PC-3 (cell line): ENCODE measurements around the gene COL8A1.

Source experiments
- CTCF ChIP-seq: fragments of 300-600 bp; sonication (generic); conservative IDR thresholded peaks from 2 replicates; pipeline ENCODE4 v1.5.1; 2017; ENCODE audit warnings: antibody characterized with exemption, low read depth, mild to moderate bottlenecking, low read length
- EZH2 ChIP-seq: fragments of 300-600 bp; sonication (generic); IDR thresholded peaks from one replicate; pipeline ENCODE4 v1.6.1; 2017; ENCODE audit warnings: antibody characterized with exemption, mild to moderate bottlenecking, low read length; ENCODE audit not compliant: unreplicated experiment
- EZH2phosphoT487 ChIP-seq: fragments of 300-600 bp; sonication (generic); IDR thresholded peaks from 2 replicates; pipeline ENCODE4 v1.6.1; 2018; ENCODE audit warnings: mild to moderate bottlenecking, antibody characterized with exemption, low read length, borderline replicate concordance

- TF ChIP-seq CTCF (no peak), EZH2phosphoT487 (no peak), EZH2 (no peak)
Observed at GRCh38 chr3:99696497-99696896, 58.1 kb downstream of the COL8A1 start.
